AG08395 (cell line): Measurements from ENCODE around the gene TMC5.

ENCODE experiments used
- DNase-seq: peaks from one replicate; pipeline ENCODE4 v3.0.0; 2012; ENCODE audit warnings: mixed read lengths, low spot score

Gene TMC5

DNA sequence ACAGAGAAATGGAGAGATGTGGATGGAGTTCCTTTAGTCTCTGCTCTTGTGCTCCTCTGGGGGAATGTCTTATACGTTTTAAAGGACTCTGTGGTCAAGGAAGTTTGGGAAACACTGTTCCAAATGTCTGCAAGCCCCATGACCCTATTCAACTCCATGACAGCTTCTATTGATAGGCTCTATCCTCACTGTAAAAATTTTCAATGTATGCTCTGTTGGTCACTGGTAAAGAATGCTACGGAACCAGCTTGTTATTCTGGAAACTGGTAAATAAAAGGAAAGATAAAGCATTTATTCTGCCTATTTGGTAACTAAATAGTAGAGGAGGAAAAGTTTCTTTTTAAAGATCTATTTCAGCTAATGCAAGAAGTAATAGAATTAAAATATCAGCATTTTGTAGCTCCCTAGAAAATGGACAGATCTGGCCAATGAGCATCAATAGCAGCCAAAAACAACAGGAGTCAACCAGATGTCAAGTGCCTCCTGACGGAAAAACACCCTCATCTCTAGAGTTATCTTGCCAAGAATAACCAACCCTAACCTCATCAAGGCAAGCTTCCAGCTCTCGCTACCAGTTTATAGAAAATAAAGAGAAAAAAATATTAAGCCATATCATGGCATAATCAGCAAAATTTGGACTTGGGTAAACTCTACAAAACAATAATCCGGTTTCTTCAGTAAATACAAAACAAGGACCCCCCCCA is 88.1 kb downstream of the TMC5 start:
- peak; percentile 46 for DNase-seq

DNA sequence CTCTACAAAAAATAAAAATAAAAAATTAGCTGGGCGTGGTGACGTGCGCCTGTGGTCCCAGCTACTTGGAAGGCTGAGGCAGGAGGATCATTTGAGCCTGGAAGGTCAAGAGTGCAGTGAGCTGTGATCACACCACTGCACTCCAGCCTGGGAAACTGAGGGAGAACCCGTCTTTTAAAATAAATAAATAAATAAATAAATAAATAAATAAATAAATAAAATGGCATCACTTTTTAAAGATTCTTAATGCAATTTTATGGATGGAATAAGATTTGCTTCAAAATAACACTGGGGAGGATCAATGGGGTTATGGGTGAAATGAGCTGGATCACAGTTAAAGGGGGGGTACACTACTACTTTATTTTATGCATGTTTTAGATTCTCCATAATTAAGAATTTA is 89.3 kb downstream of the TMC5 start:
- DNase-seq, result no peak

DNA sequence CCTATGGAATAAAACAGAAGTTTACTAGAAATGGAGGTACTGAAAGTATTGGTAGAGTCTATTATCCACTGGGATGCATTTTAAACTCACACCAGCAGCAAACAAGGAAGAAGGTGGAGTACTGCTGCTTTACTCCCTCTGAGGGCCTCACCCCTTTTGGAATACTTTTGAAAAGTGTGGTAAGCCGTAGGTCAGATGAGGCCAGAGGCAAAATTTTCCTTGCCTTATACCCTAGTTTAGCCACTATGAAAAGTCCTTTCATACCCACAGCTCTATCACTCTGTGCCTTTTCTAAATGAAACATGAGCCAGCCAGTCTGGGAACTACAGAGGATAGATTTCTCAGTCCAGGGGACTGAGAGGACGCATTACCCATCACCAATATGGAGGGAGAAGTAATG is 90.2 kb downstream of the TMC5 start:
- DNase-seq, result no peak

DNA sequence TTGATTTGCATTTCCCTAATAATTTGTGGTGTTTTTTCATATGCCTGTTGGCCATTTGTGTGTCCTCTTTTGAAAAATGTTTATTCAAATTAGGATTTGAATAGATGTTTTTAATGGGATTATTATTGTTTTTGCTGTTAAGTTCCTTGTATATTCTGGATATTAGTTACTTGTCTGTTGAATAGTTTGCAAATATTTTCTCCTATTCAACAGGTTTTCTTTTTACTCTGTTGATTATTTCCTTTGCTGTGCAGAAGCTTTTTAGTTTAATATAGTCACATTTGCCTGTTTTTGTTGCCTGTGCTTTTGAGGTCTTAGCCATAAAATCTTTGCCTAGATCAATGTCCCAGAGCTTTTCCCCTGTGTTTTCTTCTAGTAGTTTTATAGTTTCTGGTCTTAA is 94.6 kb downstream of the TMC5 start:
- DNase-seq, result no peak

DNA sequence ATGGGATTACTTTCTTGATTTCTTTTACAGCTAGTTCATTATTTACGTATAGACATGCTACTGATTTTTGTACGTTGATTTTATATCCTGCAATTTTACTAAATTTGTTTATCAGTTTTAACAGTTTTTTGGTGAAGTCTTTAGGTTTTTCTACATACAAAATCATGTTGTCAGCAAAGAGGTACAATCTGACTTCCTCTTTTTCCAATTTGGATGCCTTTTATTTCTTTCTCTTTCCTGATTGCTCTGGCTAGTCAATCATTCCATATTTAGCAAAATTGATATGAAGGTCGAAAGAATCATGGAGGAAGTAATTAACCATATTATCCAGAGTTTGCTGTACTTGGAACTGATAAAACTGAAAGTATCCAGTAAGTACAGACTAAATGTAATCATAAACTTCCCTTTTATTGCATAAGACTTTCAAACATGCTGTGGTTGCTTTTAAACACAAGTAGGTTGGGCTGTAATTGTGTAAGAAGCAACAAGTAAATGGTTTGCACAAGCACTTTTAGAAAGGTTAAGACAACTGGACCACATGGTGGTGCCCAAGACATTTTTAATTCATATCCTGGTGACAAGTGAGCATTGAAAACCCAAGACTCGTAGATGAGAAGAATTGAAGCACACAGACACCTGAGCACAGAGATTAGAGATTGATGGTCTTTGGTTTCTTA is 95.8 kb downstream of the TMC5 start:
- no peak for DNase-seq

DNA sequence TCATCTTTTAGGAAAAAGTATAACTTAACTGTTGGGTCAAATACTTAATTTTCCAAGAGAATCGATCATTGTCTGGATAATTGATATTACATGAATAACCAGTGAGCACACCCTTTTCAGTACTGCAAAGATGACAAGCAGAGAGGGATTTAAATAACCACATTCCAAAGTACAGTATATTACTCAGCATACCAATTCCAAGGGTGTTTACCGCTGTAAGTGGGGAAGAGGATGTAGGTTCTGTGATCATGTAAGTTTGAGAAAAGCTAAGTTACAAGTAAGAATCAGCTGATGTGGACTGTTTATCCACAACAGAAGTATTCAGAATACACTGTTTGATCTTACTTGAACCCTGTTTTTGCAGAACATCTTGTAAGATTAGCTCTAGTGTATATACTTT is 98.1 kb downstream of the TMC5 start:
- no peak for DNase-seq

DNA sequence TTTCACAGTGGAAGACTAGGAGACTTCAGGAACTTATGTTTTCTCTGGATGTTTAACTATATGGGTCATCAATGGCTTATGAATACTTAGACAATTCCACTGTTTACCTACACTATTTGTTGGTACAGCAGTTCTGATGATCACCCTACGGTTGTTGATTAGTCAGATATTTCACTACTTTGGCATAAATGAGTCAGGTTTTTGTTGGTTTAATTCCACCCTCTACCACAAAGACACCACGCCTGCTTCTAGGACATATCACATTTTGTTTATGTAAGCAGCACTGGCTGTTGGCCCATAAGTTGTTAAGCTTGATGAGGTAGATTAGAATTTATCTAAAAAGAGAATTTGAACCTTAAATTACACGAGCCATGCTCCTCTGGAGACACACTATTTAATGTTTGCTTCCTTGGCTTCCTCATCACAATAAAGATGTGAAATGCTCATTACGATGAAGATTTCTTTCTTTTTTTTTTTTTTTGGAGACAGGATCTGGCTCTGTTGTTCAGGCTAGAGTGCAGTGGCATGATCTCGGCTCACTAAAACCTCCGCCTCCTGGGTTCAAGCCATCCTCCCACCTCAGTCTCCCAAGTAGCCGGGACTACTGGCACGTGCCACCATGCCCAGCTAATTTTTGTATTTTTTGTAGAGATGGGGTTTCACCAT is 99.9 kb downstream of the TMC5 start:
- no peak for DNase-seq

DNA sequence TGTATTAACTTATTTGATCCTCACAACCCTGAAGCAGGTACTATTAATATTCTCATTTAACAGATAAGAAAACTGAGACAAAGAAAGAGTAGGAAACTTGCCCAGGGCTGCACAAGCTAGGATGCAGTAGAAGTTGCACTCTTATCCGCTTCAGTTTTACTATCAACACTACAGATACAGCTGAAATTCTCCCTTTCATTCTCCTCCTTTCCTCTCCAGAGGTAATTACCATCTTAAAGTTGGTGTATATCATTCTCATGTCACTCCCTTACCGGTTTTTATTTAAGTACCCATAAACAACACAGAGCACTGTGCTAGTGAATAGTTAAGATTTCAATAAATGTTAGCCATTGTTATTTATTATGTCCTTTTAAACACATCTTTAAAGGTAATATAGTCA is 100.7 kb downstream of the TMC5 start:
- no peak for DNase-seq

DNA sequence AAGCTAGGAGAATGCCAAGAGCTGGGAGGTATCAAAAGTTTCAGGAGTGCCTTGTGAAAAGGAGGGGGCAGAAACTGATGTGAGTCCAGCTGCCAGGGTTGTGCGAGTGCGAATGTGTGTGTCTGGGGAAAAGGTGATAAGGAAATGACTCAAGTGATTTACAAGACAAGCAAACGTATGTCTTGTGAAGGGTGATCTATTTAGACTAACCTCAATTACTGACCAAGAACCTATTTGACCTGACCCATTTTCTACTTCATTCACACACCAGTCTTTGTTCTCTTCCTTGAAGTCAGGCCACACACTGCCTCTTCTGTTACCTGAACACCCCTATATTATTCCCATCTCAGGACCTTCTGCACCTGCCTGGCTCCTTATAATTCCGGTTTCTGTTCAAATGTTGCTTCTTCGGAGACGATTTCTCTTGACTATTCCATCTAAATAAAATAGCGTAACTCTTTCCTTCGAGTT is 103.2 kb downstream of the TMC5 start:
- no peak for DNase-seq

DNA sequence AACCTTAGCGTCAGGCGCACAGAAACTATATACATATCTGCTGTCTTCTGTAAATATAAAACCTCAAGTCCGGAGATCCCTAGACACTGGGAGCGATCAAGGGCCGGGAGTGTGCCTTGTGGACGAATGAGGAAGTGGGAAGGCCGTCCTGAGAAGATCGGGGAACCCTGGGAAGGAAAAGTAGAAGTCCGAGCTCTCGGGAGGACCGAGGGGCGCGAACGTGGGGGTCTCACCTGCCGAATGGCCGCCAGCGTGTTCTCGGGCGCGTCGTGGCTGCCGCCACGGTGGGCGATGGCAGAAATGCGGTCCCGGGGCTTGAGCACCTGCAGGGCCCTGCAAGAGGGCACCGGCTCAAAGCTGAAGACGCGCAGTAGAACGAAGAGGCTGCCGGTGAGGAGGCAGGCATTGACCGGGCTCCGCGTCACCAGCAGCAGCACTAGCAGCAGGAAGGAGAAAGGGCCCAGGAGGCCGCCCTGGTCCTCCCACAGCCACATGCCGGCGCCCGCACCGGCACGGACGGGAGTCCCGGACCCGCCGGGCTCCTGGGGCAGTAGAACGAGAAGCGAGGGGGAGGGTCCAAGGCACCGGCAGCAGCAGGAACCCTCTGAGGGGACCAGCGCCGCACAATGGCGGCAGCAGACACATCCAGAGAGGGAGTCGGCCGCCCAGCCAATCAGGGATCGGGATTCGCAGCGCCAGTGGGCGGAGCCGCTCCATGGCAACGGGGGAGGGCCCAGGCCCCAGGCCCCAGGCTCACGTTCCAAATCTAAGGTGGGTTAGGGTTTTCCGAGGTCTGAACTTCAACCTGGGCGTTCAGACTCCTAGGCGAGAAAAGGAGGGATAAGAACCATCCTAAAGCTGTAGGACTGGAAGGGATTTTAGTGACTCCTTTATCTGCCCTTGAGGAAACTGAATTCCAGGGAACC is 104.1 kb downstream of the TMC5 start, which contains the start of gene GDE1:
Gene GDE1, minus strand, starts transcription at position 628 of the 926 bp plus-strand sequence. Its CDS starts 134 bp downstream, at position 494.
- DNase-seq, result peak; percentile 96

DNA sequence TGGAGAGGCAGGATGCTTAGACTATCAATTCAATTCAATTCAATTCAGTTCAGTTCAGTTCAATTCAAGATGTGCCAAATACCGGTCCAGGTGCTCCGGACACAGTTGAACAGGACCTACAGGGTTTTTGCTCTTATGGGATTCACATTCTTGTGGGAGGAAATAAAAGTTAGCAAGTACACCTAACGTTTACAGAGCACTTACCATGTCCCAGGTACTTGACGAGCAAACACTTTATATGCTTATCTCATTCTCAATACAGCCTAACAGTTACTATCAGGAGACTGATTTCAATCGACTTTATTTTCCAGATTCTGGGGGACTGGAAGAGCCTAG is 104.7 kb downstream of the TMC5 start:
- DNase-seq, result no peak

DNA sequence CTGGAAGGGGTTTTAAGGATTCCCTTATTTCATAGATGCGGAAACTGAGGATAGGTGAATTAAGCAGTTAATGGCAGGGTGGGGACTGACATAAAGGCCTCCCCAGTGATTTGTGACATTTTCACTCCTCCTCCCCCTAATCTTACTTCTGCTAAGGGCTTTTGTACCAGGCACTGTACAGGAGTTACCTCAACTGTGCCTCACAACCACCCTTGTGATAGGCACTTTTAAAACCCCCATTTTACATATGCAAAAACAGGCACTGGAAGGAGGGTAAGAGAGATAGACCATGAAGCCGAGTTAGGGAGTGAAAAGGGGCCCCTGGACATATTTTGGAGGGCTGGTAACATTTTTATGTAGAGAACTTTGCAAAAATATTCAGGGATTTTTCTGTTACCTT is 105.1 kb downstream of the TMC5 start:
- DNase-seq, result no peak

DNA sequence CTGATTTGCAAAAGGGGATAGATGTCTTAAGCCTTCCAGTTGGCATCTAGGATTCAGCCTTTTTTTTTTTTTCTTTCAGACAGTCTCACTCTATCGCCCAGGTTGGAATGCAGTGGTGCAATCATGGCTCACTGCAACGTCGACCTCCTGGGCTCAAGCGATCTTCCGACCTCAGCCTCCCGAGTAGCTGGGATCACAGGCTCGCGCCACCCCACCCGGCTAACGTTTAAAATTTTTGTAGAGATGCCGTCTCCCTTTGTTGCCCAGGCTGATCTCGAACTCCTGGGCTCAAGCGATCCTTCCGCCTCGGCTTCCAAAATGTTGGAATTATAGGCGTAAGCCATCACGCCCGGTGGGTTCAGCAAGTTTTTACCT is 105.5 kb downstream of the TMC5 start:
- DNase-seq, result no peak

DNA sequence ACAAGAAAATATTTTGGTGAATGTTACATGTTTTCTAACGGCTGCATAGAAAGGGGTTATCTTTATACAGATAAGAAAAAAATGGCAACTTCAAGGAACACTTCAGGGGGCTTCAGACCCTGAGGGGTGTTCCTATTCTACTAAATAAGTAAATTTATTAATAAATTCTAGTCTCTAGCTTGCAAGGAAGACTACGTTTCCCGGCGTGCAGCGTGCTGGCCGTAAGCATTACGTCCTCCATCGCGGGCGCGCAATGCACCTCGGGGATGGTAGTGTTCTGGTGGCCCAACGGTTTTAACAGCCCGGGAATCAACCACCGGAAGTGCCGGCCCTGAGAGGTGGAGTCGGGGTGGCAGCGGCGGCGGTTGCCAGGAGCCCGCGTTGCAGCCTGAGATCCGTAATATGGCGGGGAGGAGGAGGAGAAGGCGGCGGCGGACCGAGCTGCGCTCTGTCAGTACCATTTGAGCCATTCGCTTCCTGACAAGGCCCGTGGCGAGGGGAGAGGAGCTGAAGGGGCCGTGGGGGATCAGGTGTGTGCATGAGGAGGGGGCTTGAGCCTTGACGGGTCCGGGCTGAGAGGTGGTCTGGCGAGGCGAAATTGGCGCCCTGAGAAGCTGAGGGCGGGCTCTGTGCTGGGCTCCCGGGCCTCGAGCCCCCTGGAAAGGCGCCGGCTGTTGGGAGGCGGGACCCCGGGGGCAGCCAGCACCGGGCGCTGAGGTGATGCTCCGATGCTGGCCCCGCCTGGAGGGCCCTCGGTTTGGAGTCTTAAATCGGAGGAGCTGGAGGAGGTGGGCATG is 106.1 kb downstream of the TMC5 start, which contains the start of gene CCP110:
Gene CCP110, plus strand, starts transcription at position 384 of the 797 bp plus-strand sequence. CDS start 3,940 bp downstream, outside the sequence.
- peak; percentile 97 for DNase-seq

DNA sequence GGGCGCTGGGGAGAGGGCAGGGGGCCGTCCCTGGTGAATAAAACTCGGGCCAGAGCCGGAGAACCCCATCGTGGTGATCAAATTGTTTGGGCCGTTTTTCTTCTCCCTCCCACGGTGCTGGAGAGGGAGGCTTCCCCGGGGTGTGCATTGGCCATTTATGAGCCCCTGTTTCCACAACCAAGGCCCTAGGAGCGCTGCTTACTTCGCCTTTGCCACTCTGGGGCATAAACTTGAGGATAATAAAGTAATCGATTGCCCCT is 106.6 kb downstream of the TMC5 start:
- no peak for DNase-seq

DNA sequence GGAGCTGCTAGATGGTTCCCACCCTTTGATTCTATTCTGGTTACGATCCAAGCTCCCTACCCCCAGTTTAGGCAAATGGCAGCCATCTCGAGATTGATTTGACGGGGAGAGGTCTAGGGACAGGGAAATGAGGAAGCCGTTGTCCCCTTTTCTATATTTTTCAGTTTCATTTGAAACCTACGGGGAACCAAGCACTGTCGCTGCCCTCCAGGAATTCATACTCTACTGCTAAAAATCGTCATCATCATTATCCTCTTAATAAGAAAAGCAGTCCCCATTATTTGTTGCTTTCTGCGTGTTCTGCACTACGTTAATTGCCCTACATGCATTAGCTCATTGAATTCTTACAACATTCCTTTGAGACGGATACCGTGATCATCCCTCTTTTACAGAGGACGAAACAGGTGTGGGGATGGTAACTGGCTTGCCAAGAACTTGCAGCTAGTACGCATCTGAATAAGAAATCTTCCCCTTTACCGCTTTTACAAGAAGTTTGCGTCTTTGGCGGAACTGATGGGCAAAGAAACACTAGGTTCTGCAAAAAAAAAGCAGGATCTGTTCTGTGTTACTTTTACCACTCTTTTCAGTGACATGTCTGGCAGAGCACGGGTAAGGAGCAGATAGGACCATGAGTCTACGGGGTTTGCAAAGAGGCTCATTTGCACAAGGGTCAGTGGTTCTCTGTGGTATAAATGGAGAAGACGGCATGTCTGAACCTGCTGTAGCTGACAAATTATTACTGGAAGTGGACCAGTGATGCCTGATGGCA is 107.1 kb downstream of the TMC5 start:
- no peak for DNase-seq

DNA sequence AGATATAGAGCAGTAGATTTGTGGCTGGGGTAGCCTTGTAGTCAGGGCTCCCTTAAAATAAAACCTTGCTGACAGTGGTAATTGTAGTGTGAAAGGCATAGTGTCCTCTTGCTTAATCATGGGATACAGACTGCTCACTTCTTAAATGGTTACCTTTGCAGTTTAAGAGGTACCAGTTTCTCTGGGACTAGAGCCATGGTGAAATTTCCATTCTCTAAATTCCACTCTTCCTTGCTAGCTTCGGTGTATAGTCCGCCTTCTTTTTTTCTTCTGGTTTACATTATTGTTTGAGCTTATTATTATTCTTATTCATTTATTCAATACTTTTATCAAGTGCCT is 107.7 kb downstream of the TMC5 start:
- no peak for DNase-seq

DNA sequence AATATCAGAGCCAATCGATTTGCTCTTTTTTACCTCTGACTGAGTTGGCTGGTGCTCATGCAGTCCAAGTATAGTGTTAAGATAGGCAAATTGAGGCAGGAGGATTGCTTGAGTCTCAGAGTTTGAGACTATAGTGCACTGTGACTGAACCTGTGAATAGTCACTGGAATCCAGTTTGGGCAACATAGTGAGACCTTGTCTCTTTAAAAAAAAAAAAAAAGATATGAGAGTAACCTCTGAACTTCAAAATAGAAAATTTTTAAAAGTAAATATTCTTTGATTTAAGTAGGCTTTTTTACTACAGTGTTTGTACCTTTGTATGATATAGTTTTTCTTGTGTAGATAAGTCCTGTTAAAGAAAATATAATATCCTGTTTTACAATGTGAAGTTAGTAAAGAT is 109.5 kb downstream of the TMC5 start:
- DNase-seq, result no peak

DNA sequence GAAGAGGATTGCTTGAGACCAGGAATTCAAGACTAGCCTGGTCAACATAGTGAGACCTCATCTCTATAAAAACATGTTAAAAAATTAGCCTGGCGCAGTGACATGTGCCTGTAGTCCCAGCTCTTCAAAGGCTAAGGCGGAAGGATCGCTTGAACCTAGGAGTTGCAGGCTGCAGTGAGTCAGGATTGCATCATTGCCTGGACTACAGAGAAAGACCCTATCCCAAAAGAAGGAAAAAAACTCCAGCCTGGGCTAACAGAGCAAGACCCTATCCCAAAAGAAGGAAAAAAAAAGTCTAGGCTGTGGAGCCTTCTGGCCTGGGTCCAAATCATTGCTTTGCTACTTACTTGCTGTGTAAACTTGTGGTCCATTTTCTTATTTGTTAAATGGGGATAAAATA is 111.0 kb downstream of the TMC5 start:
- no peak for DNase-seq

DNA sequence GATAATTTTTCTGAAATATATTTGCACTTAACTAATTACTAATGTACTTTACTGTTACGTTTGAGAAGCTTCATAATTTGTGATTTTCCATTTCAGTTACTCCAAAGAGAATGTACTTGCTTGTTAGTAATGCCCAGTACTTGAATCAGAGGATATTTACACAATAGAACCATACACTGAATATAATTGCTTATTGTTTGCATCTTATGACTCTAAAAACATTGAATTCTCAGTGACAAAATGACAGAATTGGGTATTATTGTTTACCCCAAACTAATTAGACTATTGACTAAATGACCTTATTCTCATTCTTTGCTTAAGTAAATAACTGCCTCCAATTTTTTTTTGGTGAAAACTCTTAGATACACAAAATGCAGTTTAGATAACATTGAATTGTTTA is 114.9 kb downstream of the TMC5 start:
- DNase-seq, result no peak
